Heart left ventricle (tissue), 16 donors: ENCODE measurements around the gene OMP. TPM values are rescaled to one million over a fixed set of nuclear protein-coding genes. Genes with fewer than 3 reads are reported as not detected.

Source experiments
- ATAC-seq, 4 donors: fragments of 200-7000 bp; cut with Tn5 transposase; one replicate each; pipeline ENCODE4 v1.9.1; 2020 to 2022; ENCODE audit warnings: moderate library complexity in 4 of 4, mild to moderate bottlenecking in 3 of 4, moderate number of reproducible peaks in 1 of 4
- DNase-seq, 5 donors: peaks; one replicate each; pipeline ENCODE4 v3.0.0-alpha.2; 2020
- H3K27ac ChIP-seq, 12 donors: fragments of 200-600 bp; sonication (generic) in 4 of 12; one replicate each; pipeline versions ENCODE4 v1.5.0 to v1.8.0; 2016 to 2022; ENCODE audit warnings: mild to moderate bottlenecking in 2 of 12
- H3K27me3 ChIP-seq, 9 donors: fragments of 200-600 bp; sonication (generic) in 2 of 9; one replicate each; pipeline versions ENCODE4 v1.5.1 to v1.8.0; 2016 to 2022; ENCODE audit warnings: mild to moderate bottlenecking in 3 of 9
- H3K36me3 ChIP-seq, 9 donors: fragments of 200-600 bp; sonication (generic) in 2 of 9; one replicate each; pipeline versions ENCODE4 v1.5.0 to v1.8.0; 2018 to 2022; ENCODE audit warnings: mild to moderate bottlenecking in 2 of 9
- H3K4me1 ChIP-seq, 12 donors: fragments of 200-600 bp; sonication (generic) in 4 of 12; one replicate each; pipeline versions ENCODE4 v1.5.0 to v1.8.0; 2016 to 2022; ENCODE audit warnings: mild to moderate bottlenecking in 3 of 12
- H3K4me3 ChIP-seq, 12 donors: fragments of 200-600 bp; sonication (generic) in 4 of 12; one replicate each; pipeline versions ENCODE4 v1.5.0 to v1.8.0; 2017 to 2022; ENCODE audit warnings: mild to moderate bottlenecking in 9 of 12, moderate library complexity in 4 of 12
- H3K9me3 ChIP-seq, 12 donors: fragments of 200-600 bp; sonication (generic) in 4 of 12; one replicate each; pipeline versions ENCODE4 v1.5.0 to v1.8.0; 2016 to 2022; ENCODE audit warnings: mild to moderate bottlenecking in 1 of 12
- POLR2A ChIP-seq, 2 donors: fragments of 450-650 bp; IDR thresholded peaks; one replicate each; pipeline ENCODE4 v1.6.1; 2017; ENCODE audit warnings: antibody characterized with exemption in 2 of 2, mild to moderate bottlenecking in 2 of 2, moderate library complexity in 2 of 2
- WGBS, 4 donors: extraction: QIAGEN DNeasy Blood & Tissue Kit in 2 of 4; methylation state at CpG; one replicate each; pipeline versions ENCODE4 v1.1.5 to v1.1.7; 2013 to 2018; 5-methylcytosine and 5-hydroxymethylcytosine counted together
- intact Hi-C, 10 donors: fragments of 100-400 bp; cut with DNase I; formaldehyde crosslinking; loops; one replicate each; pipeline versions ENCODE4 v1.11.1 to v1.14.2; 2022
- polyA plus RNA-seq, 2 donors: library from polyadenylated mRNA; stranded (reverse); fragments of 200-250 nt; gene quantifications; one replicate each; pipeline ENCODE4 v1.2.3, GENCODE V29; 2013
- total RNA-seq, 9 donors: library from RNA; depleted of rRNA in 2 of 9; stranded (reverse); fragments of >200 nt in 2 of 9; fragmentation: NEBNext Ultra II Directional in 3 of 9; extraction: Animal tissue kit (Norgen Biotek cat#: 25700) in 3 of 9; gene quantifications; one replicate each; pipeline versions ENCODE4 v1.1.0 to v1.2.4, GENCODE V29; 2016 to 2023
- TF ChIP-seq, protein P1 (sequence below), 12 donors: fragments of 200-600 bp; sonication (generic) in 4 of 12; IDR thresholded peaks; one replicate each; pipeline versions ENCODE4 v1.5.0 to v1.8.0; 2018 to 2022; ENCODE audit warnings: antibody characterized with exemption in 12 of 12, mild to moderate bottlenecking in 5 of 12
- donor health status: ischemic (EF 13 %, LVEDD 7.1; RV severe dilation, severe dysfunction).
- donor health status: healthy with polysubstance abuse.
- donor health status: DM: no; HTN: yes; CAD: no.
- donor health status: DM: no; HTN: no; CAD: no.
- donor health status: ischemic (EF 25% LVEDD 6.9; RV normal size, moderate dysfunction).
- donor health status: ischemic (EF 25% LVEDD 5.7; RV mildly dilated, moderate dysfunction).
- donor health status: healthy.
- donor health status: DM: yes; HTN: yes; CAD: no.
- donor health status: ischemic (EF 35%, LVEDD 5.7; RV mildly dilated, moderate dysfunction).
- donor health status: nonischemic (EF 11% LVEDD 7.7; RV severe dilation, severe dysfunction).
- donor health status: DM: yes; HTN: yes; CAD: no.
- donor health status: PGD.
- donor health status: ischemic (EF 29% LVEDD 5.4; RV normal size, mild dysfunction).
- donor health status: nonischemic (EF 23%, LVEDD 6.1; RV moderate dilation, normal function).

Gene OMP
- total and polyA plus RNA-seq, 11 donors, result not detected

GRCh38 chr11:77086521-77087472 is 15.8 kb upstream of the OMP start:
- WGBS, 4 donors, result 79 to 88% (median 84%) methylated on average over 21 to 23 of the region's 23 CpGs
- no peaks in the 10 kb centered on the region for H3K36me3 ChIP-seq
- no peaks in the 10 kb centered on the region for H3K9me3 ChIP-seq
- peak overlapping the region in 2 of 12 donors; percentile 24 to 34 for H3K27ac ChIP-seq
- peaks cover 0 to 26% (median 14%) of the 10 kb centered on the region in 12 donors for H3K4me1 ChIP-seq
- TF ChIP-seq POLR2A (IDR thresholded peaks at IDR 0.05), result no peak
- TF ChIP-seq, protein P1, sequence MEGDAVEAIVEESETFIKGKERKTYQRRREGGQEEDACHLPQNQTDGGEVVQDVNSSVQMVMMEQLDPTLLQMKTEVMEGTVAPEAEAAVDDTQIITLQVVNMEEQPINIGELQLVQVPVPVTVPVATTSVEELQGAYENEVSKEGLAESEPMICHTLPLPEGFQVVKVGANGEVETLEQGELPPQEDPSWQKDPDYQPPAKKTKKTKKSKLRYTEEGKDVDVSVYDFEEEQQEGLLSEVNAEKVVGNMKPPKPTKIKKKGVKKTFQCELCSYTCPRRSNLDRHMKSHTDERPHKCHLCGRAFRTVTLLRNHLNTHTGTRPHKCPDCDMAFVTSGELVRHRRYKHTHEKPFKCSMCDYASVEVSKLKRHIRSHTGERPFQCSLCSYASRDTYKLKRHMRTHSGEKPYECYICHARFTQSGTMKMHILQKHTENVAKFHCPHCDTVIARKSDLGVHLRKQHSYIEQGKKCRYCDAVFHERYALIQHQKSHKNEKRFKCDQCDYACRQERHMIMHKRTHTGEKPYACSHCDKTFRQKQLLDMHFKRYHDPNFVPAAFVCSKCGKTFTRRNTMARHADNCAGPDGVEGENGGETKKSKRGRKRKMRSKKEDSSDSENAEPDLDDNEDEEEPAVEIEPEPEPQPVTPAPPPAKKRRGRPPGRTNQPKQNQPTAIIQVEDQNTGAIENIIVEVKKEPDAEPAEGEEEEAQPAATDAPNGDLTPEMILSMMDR (IDR thresholded peaks at IDR 0.05), result no peak
- ATAC-seq (peak in 2 of 4 donors; percentile 3 to 26), DNase-seq (peak in 3 of 5 donors; percentile 27 to 61 (median 52))
- no peaks in the 10 kb centered on the region for H3K27me3 ChIP-seq
- intact Hi-C loops, result loop anchor here in 1 of 10 donors (10.0 kb wide), 1 partner anchor 292 kb away; no protein-coding TSS in a partner anchor
- H3K4me3 ChIP-seq, result no peak overlapping the region

DNA sequence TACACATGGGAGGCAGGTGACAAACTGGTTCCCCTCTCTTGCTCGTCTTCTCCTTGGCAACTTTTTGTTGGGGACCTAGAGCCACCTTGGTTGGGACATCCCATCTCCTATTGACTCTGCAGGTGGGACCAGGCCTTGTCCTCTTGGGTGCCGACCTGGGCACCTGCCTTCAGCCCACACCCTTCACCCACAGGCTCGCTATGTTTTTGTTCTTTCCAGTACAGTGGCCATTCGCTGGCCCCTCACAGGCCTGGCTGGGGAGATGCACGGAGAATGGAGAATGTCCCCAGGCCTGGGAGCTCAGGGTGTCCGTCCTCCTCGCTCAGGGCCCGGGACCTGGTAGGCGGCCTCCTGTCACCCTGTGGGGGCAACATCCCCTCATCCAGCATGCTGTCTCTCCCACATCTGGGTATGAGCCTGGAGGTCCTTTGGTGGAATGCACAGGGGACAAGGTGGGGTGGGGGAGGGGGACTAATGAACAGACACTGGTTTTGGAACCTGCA is 14.9 kb upstream of the OMP start:
- Histone ChIP-seq H3K4me1 (peaks cover 0 to 17% (median 7%) of the 10 kb centered on the region in 12 donors), H3K27ac (no peak overlapping the region), H3K36me3 (no peaks in the 10 kb centered on the region), H3K27me3 (no peaks in the 10 kb centered on the region), H3K9me3 (no peaks in the 10 kb centered on the region), H3K4me3 (no peak overlapping the region)
- no peak for ATAC-seq
- 87 to 97% (median 96%) methylated on average over 8 to 9 of the region's 9 CpGs for WGBS, 4 donors
- DNase-seq, result peak in 1 of 5 donors; percentile 44
- TF ChIP-seq POLR2A (IDR thresholded peaks at IDR 0.05), result no peak
- TF ChIP-seq, protein P1 (IDR thresholded peaks at IDR 0.05), result no peak
- intact Hi-C loops, result loop anchor here in 1 of 10 donors (10.0 kb wide), 1 partner anchor 293 kb away; no protein-coding TSS in a partner anchor

DNA sequence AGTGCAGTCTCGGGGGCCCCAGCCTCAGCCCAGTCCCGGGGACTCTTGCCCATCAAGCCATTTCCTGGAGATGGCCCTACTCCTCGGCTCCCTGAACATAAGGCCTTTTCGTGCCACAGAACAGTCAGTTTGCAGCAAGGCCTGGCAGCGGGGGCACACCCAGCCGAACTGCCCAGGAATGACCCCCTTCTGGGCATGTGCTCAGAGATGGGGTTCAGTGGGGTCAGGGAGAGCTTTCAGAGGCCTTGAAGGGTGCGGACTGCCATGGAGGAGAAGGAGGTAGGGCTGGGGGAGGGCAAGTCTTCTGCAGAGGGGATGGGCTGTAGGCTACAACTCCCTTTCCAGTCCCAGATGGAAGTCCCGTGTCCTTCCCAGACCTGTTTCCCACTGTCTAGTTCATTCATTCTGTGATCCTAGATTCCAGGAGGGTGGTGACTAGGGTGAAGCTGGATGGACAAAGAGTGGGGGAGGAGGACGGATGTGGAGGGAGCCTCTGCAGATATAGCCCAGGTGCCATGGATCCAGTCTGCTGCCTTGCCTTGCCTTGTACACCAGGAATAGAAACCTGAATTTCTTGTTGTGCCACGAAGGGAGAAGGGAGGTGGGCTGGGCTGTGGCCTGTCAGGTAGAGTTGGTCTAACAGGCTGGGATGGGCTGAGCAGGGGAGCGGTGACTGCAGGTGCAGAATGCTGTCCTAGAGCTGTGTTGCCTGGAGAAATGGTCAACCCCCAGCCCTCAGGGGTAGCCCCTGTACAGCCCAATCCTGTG is 14.2 kb upstream of the OMP start:
- H3K4me1 ChIP-seq, result peaks cover 0 to 10% (median 1%) of the 10 kb centered on the region in 12 donors
- WGBS, 4 donors, result 74 to 94% (median 81%) methylated on average over 9 to 11 of the region's 11 CpGs
- no peaks in the 10 kb centered on the region for H3K9me3 ChIP-seq
- intact Hi-C loops, result loop anchor here in 1 of 10 donors (10.0 kb wide), 1 partner anchor 294 kb away; no protein-coding TSS in a partner anchor
- peak in 3 of 5 donors; percentile 10 to 20 (median 14) for DNase-seq
- no peak overlapping the region for H3K27ac ChIP-seq
- H3K27me3 ChIP-seq, result no peaks in the 10 kb centered on the region
- TF ChIP-seq POLR2A (IDR thresholded peaks at IDR 0.05), result no peak
- TF ChIP-seq, protein P1 (IDR thresholded peaks at IDR 0.05), result no peak
- no peaks in the 10 kb centered on the region for H3K36me3 ChIP-seq
- H3K4me3 ChIP-seq, result no peak overlapping the region
- no peak for ATAC-seq
